Measurements from ENCODE around the gene RAB11FIP4.

- no peak for TF ChIP-seq CTCF (IDR thresholded peaks at IDR 0.05)
- TF ChIP-seq POLR2A (IDR thresholded peaks at IDR 0.05): no peak
Observed at GRCh38 chr17:31568539-31568938, 177.1 kb downstream of the RAB11FIP4 start.

Measured in stomach (tissue), 4 donors.